IMR-90 (cell line): ENCODE measurements around the gene INPP4A. TPM values are rescaled to one million over a fixed set of nuclear protein-coding genes. Genes with fewer than 3 reads are reported as not detected.

ENCODE experiments used
- ATAC-seq: fragments of 200-7000 bp; cut with Tn5 transposase; 2 replicates; pipeline ENCODE4 v1.9.1; 2020; ENCODE audit warnings: low read depth, mild to moderate bottlenecking, moderate library complexity
- BruUV-seq: library from RNA; stranded (reverse); fragments of 400-500 nt; replicated peaks from 2 replicates; lab custom pipeline; 2021; lab: Mats Ljungman, UMichigan
- CTCF ChIA-PET: fragments of 300-600 bp; formaldehyde crosslinking; extraction: SDS; loops from one replicate; lab custom pipeline; 2021; ENCODE audit warnings: antibody characterized with exemption; lab: Yijun Ruan, JAX
- POLR2A ChIA-PET: fragments of 300-600 bp; sonication (Branson Sonifier 250); formaldehyde crosslinking; loops from one replicate; lab custom pipeline; 2022; ENCODE audit warnings: antibody characterized with exemption; ENCODE audit not compliant: unreplicated experiment; lab: Charles Lee
- DNase-seq: peaks from one replicate; pipeline ENCODE4 v3.0.0; 2013
- H2AFZ ChIP-seq: replicated peaks from 2 replicates; pipeline ENCODE3; 2013; ENCODE audit warnings: low read length, mild to moderate bottlenecking; ENCODE audit not compliant: poor library complexity
- H2AK5ac ChIP-seq: 2 replicates; pipeline ENCODE4 v1.6.1; 2013; ENCODE audit warnings: low read depth, low read length, inconsistent platforms
- H2AK9ac ChIP-seq: replicated peaks from 2 replicates; pipeline ENCODE3; 2013; ENCODE audit warnings: mild to moderate bottlenecking, low read depth, low read length, moderate library complexity; ENCODE audit not compliant: poor library complexity
- H2BK120ac ChIP-seq: 2 replicates; pipeline ENCODE4 v1.6.1; 2013; ENCODE audit warnings: low read depth, low read length, inconsistent platforms
- H2BK15ac ChIP-seq: 3 replicates; pipeline ENCODE4 v1.6.1; 2013; ENCODE audit warnings: low read depth, low read length, inconsistent platforms
- H2BK20ac ChIP-seq: 2 replicates; pipeline ENCODE4 v1.6.1; 2013; ENCODE audit warnings: low read depth, mild to moderate bottlenecking, inconsistent platforms, low read length, moderate library complexity
- H2BK5ac ChIP-seq: 2 replicates; pipeline ENCODE4 v1.6.1; 2013; ENCODE audit warnings: mild to moderate bottlenecking, low read depth, low read length, inconsistent platforms; ENCODE audit not compliant: poor library complexity, severe bottlenecking
- H3K14ac ChIP-seq: replicated peaks from 2 replicates; pipeline ENCODE4 v1.6.1; 2013; ENCODE audit warnings: low read depth, low read length, inconsistent platforms
- H3K18ac ChIP-seq: 2 replicates; pipeline ENCODE4 v1.6.1; 2013; ENCODE audit warnings: low read depth, low read length, control low read depth
- H3K23ac ChIP-seq: 2 replicates; pipeline ENCODE4 v1.6.1; 2013; ENCODE audit warnings: low read depth, low read length, inconsistent platforms
- H3K27ac ChIP-seq: 2 replicates; pipeline ENCODE4 v1.5.1; 2013; ENCODE audit warnings: mild to moderate bottlenecking, control low read depth, low read length; ENCODE audit not compliant: insufficient read depth
- H3K27me3 ChIP-seq: 2 replicates; pipeline ENCODE4 v1.6.1; 2013; ENCODE audit warnings: low read length; ENCODE audit not compliant: control insufficient read depth, insufficient read depth
- H3K36me3 ChIP-seq: 2 replicates; pipeline ENCODE4 v1.6.1; 2013; ENCODE audit warnings: low read length, mixed read lengths; ENCODE audit not compliant: control insufficient read depth, insufficient read depth
- H3K4ac ChIP-seq: 2 replicates; pipeline ENCODE4 v1.6.1; 2013; ENCODE audit warnings: low read depth, low read length, inconsistent platforms
- H3K4me1 ChIP-seq: 2 replicates; pipeline ENCODE4 v1.6.1; 2013; ENCODE audit warnings: low read length, mixed read lengths; ENCODE audit not compliant: control insufficient read depth, insufficient read depth
- H3K4me2 ChIP-seq: 2 replicates; pipeline ENCODE4 v1.6.1; 2013; ENCODE audit warnings: low read depth, mild to moderate bottlenecking, control low read depth, low read length, moderate library complexity
- H3K4me3 ChIP-seq: 2 replicates; pipeline ENCODE4 v1.5.1; 2013; ENCODE audit warnings: low read depth, mild to moderate bottlenecking, control low read depth, low read length, moderate library complexity; ENCODE audit not compliant: insufficient read depth
- H3K56ac ChIP-seq: 2 replicates; pipeline ENCODE4 v1.6.1; 2013; ENCODE audit warnings: low read length, inconsistent platforms; ENCODE audit not compliant: insufficient read depth; ENCODE audit errors: extremely low read depth
- H3K79me1 ChIP-seq, 2 experiments: 2 replicates each; pipeline ENCODE4 v1.6.1; 2013; ENCODE audit warnings: low read length in 2 of 2, inconsistent platforms in 1 of 2, low read depth in 1 of 2
- H3K9ac ChIP-seq: 2 replicates; pipeline ENCODE4 v1.6.1; 2013; ENCODE audit warnings: low read depth, low read length, control low read depth
- H3K9me1 ChIP-seq: 2 replicates; pipeline ENCODE4 v1.6.1; 2013; ENCODE audit warnings: low read length, inconsistent platforms; ENCODE audit not compliant: insufficient read depth
- H3K9me3 ChIP-seq: 2 replicates; pipeline ENCODE4 v1.6.1; 2013; ENCODE audit warnings: low read length; ENCODE audit not compliant: control insufficient read depth, insufficient read depth
- H4K20me1 ChIP-seq: 2 replicates; pipeline ENCODE4 v1.6.1; 2013; ENCODE audit warnings: low read length, inconsistent platforms; ENCODE audit not compliant: insufficient read depth
- H4K5ac ChIP-seq: 2 replicates; pipeline ENCODE4 v1.6.1; 2013; ENCODE audit warnings: mild to moderate bottlenecking, low read depth, low read length, control low read depth
- H4K8ac ChIP-seq, 2 experiments: 2 replicates each; pipeline ENCODE4 v1.6.1; 2013; ENCODE audit warnings: low read depth in 2 of 2, low read length in 2 of 2, control low read depth in 1 of 2, inconsistent platforms in 1 of 2
- H4K91ac ChIP-seq: 2 replicates; pipeline ENCODE4 v1.6.1; 2013; ENCODE audit warnings: low read depth, low read length, inconsistent platforms; ENCODE audit not compliant: insufficient read depth
- CEBPB ChIP-seq: IDR thresholded peaks from 2 replicates; pipeline ENCODE4 v1.6.1; 2012; ENCODE audit warnings: low read depth, low read length, improper control_type of control experiment
- CTCF ChIP-seq: conservative IDR thresholded peaks from 2 replicates; pipeline ENCODE4 v1.5.1; 2012; ENCODE audit warnings: mild to moderate bottlenecking, low read depth, low read length, improper control_type of control experiment
- MAZ ChIP-seq: IDR thresholded peaks from 2 replicates; pipeline ENCODE4 v1.6.1; 2012; ENCODE audit warnings: low read depth, mild to moderate bottlenecking, low read length, improper control_type of control experiment, moderate library complexity, borderline replicate concordance
- MXI1 ChIP-seq: IDR thresholded peaks from 2 replicates; pipeline ENCODE4 v1.6.1; 2012; ENCODE audit warnings: low read depth, mild to moderate bottlenecking, low read length, moderate library complexity, borderline replicate concordance
- NFE2L2 ChIP-seq: fragments of 150-350 bp; IDR thresholded peaks from 2 replicates; pipeline ENCODE4 v1.6.1; 2016; ENCODE audit warnings: low read depth, mild to moderate bottlenecking, low read length
- RCOR1 ChIP-seq: IDR thresholded peaks from 2 replicates; pipeline ENCODE4 v1.6.1; 2012; ENCODE audit warnings: mild to moderate bottlenecking, low read length, improper control_type of control experiment; ENCODE audit not compliant: insufficient replicate concordance
- WGBS, 2 experiments: methylation state at CpG; one replicate each; pipeline versions ENCODE4 v1.1.5 to v1.1.7; 2013; ENCODE audit warnings: missing lambda C conversion rate in 2 of 2; ENCODE audit not compliant: insufficient read length in 1 of 2; ENCODE audit errors: extremely low coverage in 2 of 2; 5-methylcytosine and 5-hydroxymethylcytosine counted together
- dilution Hi-C: fragments of 300-500 bp; cut with HindIII; formaldehyde crosslinking; loops from one replicate; pipeline ENCODE4 v1.14.3; 2018; ENCODE audit warnings: low sequenced_read_pairs; ENCODE audit not compliant: unreplicated experiment
- in situ Hi-C: fragments of 300-500 bp; cut with MboI; formaldehyde crosslinking; loops from 3 replicates; pipeline ENCODE4 v1.14.3; 2019; ENCODE audit warnings: low sequenced_read_pairs, inconsistent platforms, mixed read lengths
- intact Hi-C: fragments of 100-400 bp; cut with micrococcal nuclease; formaldehyde crosslinking; loops from 2 replicates; pipeline ENCODE4 v1.10.0; 2022
- polyA plus RNA-seq, 3 experiments: library from polyadenylated mRNA; depleted of rRNA; stranded (reverse); fragments of >200 nt; gene quantifications; 2 replicates each; pipeline ENCODE4 v1.2.3, GENCODE V29; 2012; ENCODE audit warnings: low replicate concordance in 1 of 3
- total RNA-seq: library from RNA; depleted of rRNA; stranded (reverse); fragments of >200 nt; gene quantifications from 2 replicates; pipeline ENCODE4 v1.2.3, GENCODE V29; 2012

The INPP4A gene
- total and polyA plus RNA-seq, 2 of the 4 experiments (the other 2 are of a cell fraction), result 14.5 to 27.1 TPM

DNA sequence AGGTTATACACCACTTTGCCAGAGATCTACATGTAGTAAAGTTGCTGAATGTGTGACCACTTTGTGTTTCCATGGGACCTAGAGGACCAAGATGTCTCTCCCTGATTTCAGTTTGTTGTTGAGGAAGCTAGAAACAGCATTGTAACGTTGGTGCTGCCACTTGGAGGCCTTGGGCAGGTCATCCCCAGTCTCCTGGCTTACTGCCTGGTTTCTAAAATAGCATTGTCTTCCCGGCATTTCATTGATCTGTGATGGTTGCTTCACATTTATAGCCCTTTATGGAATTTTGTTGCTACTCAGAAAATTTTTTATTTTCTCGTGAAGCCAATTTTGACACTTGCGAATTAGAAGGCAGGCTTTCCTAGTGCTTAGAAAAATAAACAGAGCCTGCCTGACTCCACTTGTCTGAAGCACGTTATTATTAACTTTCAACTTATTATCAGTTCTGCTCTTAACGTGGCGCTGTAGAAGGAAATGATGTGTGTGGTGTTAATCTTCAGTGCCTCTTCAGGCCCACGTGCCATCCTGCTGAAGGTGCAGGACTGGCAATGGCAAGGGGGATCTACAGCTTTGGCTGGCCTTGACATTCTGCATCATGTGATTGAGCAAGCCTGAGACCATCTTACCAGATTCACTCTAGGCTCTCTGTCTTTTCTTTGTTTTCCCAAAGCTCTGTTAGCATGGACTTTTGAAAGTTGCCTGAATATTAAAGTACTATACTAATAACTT lies 59.9 kb downstream of the INPP4A start:
- H2BK120ac ChIP-seq, result no peak overlapping the region
- CTCF ChIA-PET, result interaction anchor here (1.1 kb wide), 1 partner anchor 11 kb away, joined by 3 read pairs; no protein-coding TSS in a partner anchor
- no peak overlapping the region for H3K56ac ChIP-seq
- ATAC-seq (no peak; the same call in 1 of the 2 replicates), DNase-seq (no peak)
- peaks cover 26% of the 10 kb centered on the region for H3K4me1 ChIP-seq
- H3K14ac ChIP-seq, result 0 out of 2 replicates have a peak overlapping the region, but pooled peaks have one; percentile 24
- no peaks in the 10 kb centered on the region for H3K27me3 ChIP-seq
- H2BK5ac ChIP-seq, result no peak overlapping the region
- in situ Hi-C loops, result no loop called here
- 67% methylated on average over 1 of the region's 8 CpGs; no CpG with 5 or more reads in 1 of the 2 experiments for WGBS, 2 experiments
- no peak overlapping the region for H2AK5ac ChIP-seq
- H3K9me1 ChIP-seq, result peaks cover 23% of the 10 kb centered on the region; the same call in 1 of the 2 replicates
- dilution Hi-C loops, result no loop called here
- POLR2A ChIA-PET, result no interaction called here
- intact Hi-C loops, result no loop called here
- H2BK15ac ChIP-seq, result no peak overlapping the region
- no peak overlapping the region for H3K4me2 ChIP-seq
- peaks cover 19 to 63% of the 10 kb centered on the region in 2 experiments for H3K79me1 ChIP-seq
- no peak overlapping the region for H4K8ac ChIP-seq
- no peak overlapping the region for H2AFZ ChIP-seq
- no peak overlapping the region for H3K9ac ChIP-seq
- TF ChIP-seq MXI1 (no peak), MAZ (no peak), CTCF (no peak), CEBPB (no peak), NFE2L2 (no peak), RCOR1 (no peak)
- H3K23ac ChIP-seq, result peak overlapping the region; percentile 15; the same call in 1 of the 2 replicates
- no peak overlapping the region for H3K18ac ChIP-seq
- H2BK20ac ChIP-seq, result no peak overlapping the region
- peaks cover 18% of the 10 kb centered on the region for H4K20me1 ChIP-seq
- no peak overlapping the region for H2AK9ac ChIP-seq
- BruUV-seq, result no TSS peak
- no peak overlapping the region for H3K4me3 ChIP-seq
- no peaks in the 10 kb centered on the region for H3K36me3 ChIP-seq
- H3K27ac ChIP-seq, result no peak overlapping the region
- H3K9me3 ChIP-seq, result no peaks in the 10 kb centered on the region
- H3K4ac ChIP-seq, result no peak overlapping the region
- H4K91ac ChIP-seq, result no peak overlapping the region
- H4K5ac ChIP-seq, result no peak overlapping the region
